Neuronal stem cell (in vitro differentiated cells): ENCODE data around the gene C1orf35. TPM values are rescaled to one million over a fixed set of nuclear protein-coding genes. Genes with fewer than 3 reads are reported as not detected.
A peak's percentile ranks its signal among the peaks of the same experiment; 100 is the strongest.

ENCODE experiments used
- DNase-seq: peaks from one replicate; pipeline ENCODE4 v3.0.0-alpha.2; 2013; ENCODE audit warnings: low spot score
- H2AFZ ChIP-seq: one replicate; pipeline ENCODE4 v1.6.1; 2013; ENCODE audit warnings: mild to moderate bottlenecking, low read length, inconsistent platforms
- H2AK5ac ChIP-seq: 2 replicates; pipeline ENCODE4 v1.6.1; 2013; ENCODE audit warnings: low read depth, mild to moderate bottlenecking, inconsistent platforms, low read length, moderate library complexity, mixed read lengths
- H2BK120ac ChIP-seq: 2 replicates; pipeline ENCODE4 v1.6.1; 2013; ENCODE audit warnings: low read depth, mild to moderate bottlenecking, inconsistent platforms, low read length, moderate library complexity, mixed read lengths
- H2BK12ac ChIP-seq: one replicate; pipeline ENCODE4 v1.6.1; 2013; ENCODE audit warnings: low read length, inconsistent platforms
- H2BK15ac ChIP-seq: 2 replicates; pipeline ENCODE4 v1.6.1; 2013; ENCODE audit warnings: mild to moderate bottlenecking, low read length, inconsistent platforms, mixed read lengths
- H2BK5ac ChIP-seq: one replicate; pipeline ENCODE4 v1.6.1; 2013; ENCODE audit warnings: inconsistent platforms, mild to moderate bottlenecking, low read length, moderate library complexity
- H3K14ac ChIP-seq: one replicate; pipeline ENCODE4 v1.6.1; 2013; ENCODE audit warnings: low read length, inconsistent platforms
- H3K18ac ChIP-seq: 2 replicates; pipeline ENCODE4 v1.6.1; 2013; ENCODE audit warnings: low read length, inconsistent platforms
- H3K23ac ChIP-seq: 2 replicates; pipeline ENCODE4 v1.6.1; 2013; ENCODE audit warnings: low read depth, mild to moderate bottlenecking, mixed read lengths, low read length, inconsistent platforms; ENCODE audit not compliant: poor library complexity
- H3K27ac ChIP-seq: replicated peaks from 3 replicates; pipeline ENCODE4 v1.5.1; 2013; ENCODE audit warnings: low read length, inconsistent platforms
- H3K27me3 ChIP-seq, 3 experiments: 2 replicates each; pipeline ENCODE4 v1.6.1; 2013; ENCODE audit warnings: low read length in 3 of 3, mild to moderate bottlenecking in 2 of 3, inconsistent platforms in 1 of 3, low read depth in 1 of 3, mixed read lengths in 1 of 3, moderate library complexity in 1 of 3; ENCODE audit not compliant: control insufficient read depth in 3 of 3, insufficient read depth in 3 of 3
- H3K36me3 ChIP-seq, 2 donors: replicated peaks in 1 of 2; 2 replicates each; pipeline ENCODE4 v1.6.1; 2013; ENCODE audit warnings: low read length in 2 of 2; ENCODE audit not compliant: control insufficient read depth in 2 of 2, insufficient read depth in 2 of 2
- H3K4ac ChIP-seq: 2 replicates; pipeline ENCODE4 v1.6.1; 2013; ENCODE audit warnings: inconsistent platforms, mild to moderate bottlenecking, low read length, moderate library complexity
- H3K4me1 ChIP-seq, 2 donors: 1 replicate in 1 of 2; 2 replicates in 1 of 2; pipeline ENCODE4 v1.6.1; 2013; ENCODE audit warnings: low read length in 2 of 2, low read depth in 1 of 2; ENCODE audit not compliant: control insufficient read depth in 2 of 2, insufficient read depth in 1 of 2
- H3K4me2 ChIP-seq: one replicate; pipeline ENCODE4 v1.6.1; 2013; ENCODE audit warnings: mild to moderate bottlenecking, low read length, inconsistent platforms; ENCODE audit not compliant: insufficient read depth, poor library complexity, severe bottlenecking
- H3K4me3 ChIP-seq, 2 donors: 2 replicates each; pipeline ENCODE4 v1.5.1; 2013; ENCODE audit warnings: low read length in 2 of 2, mild to moderate bottlenecking in 2 of 2, inconsistent platforms in 1 of 2, moderate library complexity in 1 of 2
- H3K79me1 ChIP-seq: one replicate; pipeline ENCODE4 v1.6.1; 2013; ENCODE audit warnings: low read depth, mild to moderate bottlenecking, inconsistent platforms, low read length, moderate library complexity
- H3K9ac ChIP-seq: one replicate; pipeline ENCODE4 v1.6.1; 2013; ENCODE audit warnings: mild to moderate bottlenecking, low read depth, low read length, inconsistent platforms; ENCODE audit not compliant: poor library complexity
- H3K9me3 ChIP-seq, 2 donors: replicated peaks in 1 of 2; 2 replicates each; pipeline versions ENCODE3 to v1.6.1; 2013; ENCODE audit warnings: low read length in 2 of 2, mild to moderate bottlenecking in 2 of 2, inconsistent platforms in 1 of 2, low read depth in 1 of 2, mixed read lengths in 1 of 2, moderate library complexity in 1 of 2; ENCODE audit not compliant: control insufficient read depth in 2 of 2, insufficient read depth in 1 of 2
- H4K8ac ChIP-seq: one replicate; pipeline ENCODE4 v1.6.1; 2013; ENCODE audit warnings: low read depth, mild to moderate bottlenecking, inconsistent platforms, low read length, moderate library complexity
- H4K91ac ChIP-seq: one replicate; pipeline ENCODE4 v1.6.1; 2013; ENCODE audit warnings: low read length, low read depth, mild to moderate bottlenecking, inconsistent platforms; ENCODE audit not compliant: poor library complexity
- WGBS, 2 donors: extraction: QIAGEN DNeasy Blood & Tissue Kit; methylation state at CpG; one replicate each; pipeline ENCODE4 v1.1.7; 2013; ENCODE audit warnings: missing lambda C conversion rate in 2 of 2, mixed read lengths in 1 of 2; ENCODE audit not compliant: insufficient read length in 2 of 2, insufficient replicate concordance in 1 of 2; ENCODE audit errors: extremely low coverage in 2 of 2; 5-methylcytosine and 5-hydroxymethylcytosine counted together
- polyA plus RNA-seq, 2 experiments: library from polyadenylated mRNA; stranded (reverse); fragments of 200-250 nt; gene quantifications; one replicate each; pipeline ENCODE4 v1.2.3, GENCODE V29; 2013

The C1orf35 gene
- 28.9 TPM for polyA plus RNA-seq (2013, experiment 1 of 2)
- 28.4 TPM for polyA plus RNA-seq (2013, experiment 2 of 2)

- H3K9ac ChIP-seq: peak within 1 kb of the TSS; percentile 95
- H4K8ac ChIP-seq: no peak within 1 kb of the TSS
- peak within 1 kb of the TSS; percentile 89 to 99 for H3K4me3 ChIP-seq
- no peaks in the 10 kb centered on the region for H3K9me3 ChIP-seq
- H3K23ac ChIP-seq: peak within 1 kb of the TSS; percentile 96
- peak within 1 kb of the TSS; percentile 58 for H3K27ac ChIP-seq
- H2BK12ac ChIP-seq: no peak within 1 kb of the TSS
- peak within 1 kb of the TSS; percentile 94 for H3K18ac ChIP-seq
- H3K79me1 ChIP-seq: peaks cover 29% of the 10 kb centered on the region
- peak within 1 kb of the TSS; percentile 97 for H2AFZ ChIP-seq
- peak within 1 kb of the TSS; percentile 97 for H2AK5ac ChIP-seq
- H2BK15ac ChIP-seq: no peak within 1 kb of the TSS
- DNase-seq: peak; percentile 95
- H3K4ac ChIP-seq: peak within 1 kb of the TSS; percentile 84
- H3K36me3 ChIP-seq: peaks cover 43 to 71% of the 10 kb centered on the region in 2 donors
- no peaks in the 10 kb centered on the region for H3K27me3 ChIP-seq
- H3K4me2 ChIP-seq: peak within 1 kb of the TSS; percentile 96
- H3K4me1 ChIP-seq: peaks cover 0 to 5% of the 10 kb centered on the region in 2 donors
- peak within 1 kb of the TSS; percentile 30 for H4K91ac ChIP-seq
- no peak within 1 kb of the TSS for H2BK5ac ChIP-seq
- H3K14ac ChIP-seq: peak within 1 kb of the TSS; percentile 71
- H2BK120ac ChIP-seq: no peak within 1 kb of the TSS
- WGBS, 2 donors: no CpG with 5 or more reads among the region's 104 CpGs
These were observed at the start of gene C1orf35 for GRCh38 chr1:228102791-228103620. Gene C1orf35 (minus strand): TSS chr1:228103325. CDS start chr1:228103227, 98 bp downstream.

- no peak overlapping the region for H2BK12ac ChIP-seq
- no peak overlapping the region for H3K4me2 ChIP-seq
- no peaks in the 10 kb centered on the region for H3K9me3 ChIP-seq
- no peak overlapping the region for H3K23ac ChIP-seq
- no peak overlapping the region for H3K27ac ChIP-seq
- H2AK5ac ChIP-seq: no peak overlapping the region
- H4K8ac ChIP-seq: no peak overlapping the region
- no peak overlapping the region for H3K4ac ChIP-seq
- no peak overlapping the region for H3K4me3 ChIP-seq
- peaks cover 0 to 12% of the 10 kb centered on the region in 2 donors for H3K36me3 ChIP-seq
- H3K27me3 ChIP-seq: no peaks in the 10 kb centered on the region
- H2BK5ac ChIP-seq: no peak overlapping the region
- DNase-seq: no peak
- no peak overlapping the region for H4K91ac ChIP-seq
- H3K18ac ChIP-seq: peak overlapping the region; percentile 31
- H3K79me1 ChIP-seq: peaks cover 4% of the 10 kb centered on the region
- no peak overlapping the region for H2BK120ac ChIP-seq
- no CpG with 5 or more reads among the region's 3 CpGs for WGBS, 2 donors
- no peak overlapping the region for H3K9ac ChIP-seq
- H2AFZ ChIP-seq: no peak overlapping the region
- no peak overlapping the region for H3K14ac ChIP-seq
- no peak overlapping the region for H2BK15ac ChIP-seq
- peaks cover 9 to 19% of the 10 kb centered on the region in 2 donors for H3K4me1 ChIP-seq
These were observed 49.8 kb upstream of the C1orf35 start for GRCh38 chr1:228152918-228153258.

GRCh38 chr1:228152097-228152917 is 49.2 kb upstream of the C1orf35 start:
- Histone ChIP-seq H3K79me1 (peaks cover 6% of the 10 kb centered on the region), H2BK5ac (no peak overlapping the region), H3K23ac (peak overlapping the region; percentile 3), H3K4me1 (peaks cover 9 to 19% of the 10 kb centered on the region in 2 donors), H3K27ac (no peak overlapping the region), H4K8ac (no peak overlapping the region), H4K91ac (no peak overlapping the region), H3K27me3 (no peaks in the 10 kb centered on the region), H3K14ac (no peak overlapping the region), H2AK5ac (peak overlapping the region; percentile 40), H2BK120ac (no peak overlapping the region), H3K4me3 (no peak overlapping the region), H2AFZ (no peak overlapping the region), H3K9me3 (no peaks in the 10 kb centered on the region), H2BK12ac (peak overlapping the region; percentile 49), H3K9ac (peak overlapping the region; percentile 50), H3K36me3 (peaks cover 0 to 16% of the 10 kb centered on the region in 2 donors), H3K4me2 (no peak overlapping the region), H3K4ac (no peak overlapping the region), H2BK15ac (peak overlapping the region; percentile 1), H3K18ac (peak overlapping the region; percentile 31)
- DNase-seq: no peak
- no CpG with 5 or more reads among the region's 19 CpGs for WGBS, 2 donors
